Suppressor macrophage treated with lipopolysaccharide for 1 hour (primary cell): ENCODE data around the gene MICOS13.

ENCODE experiments used
- DNase-seq, 3 donors: peaks; one replicate each; pipeline ENCODE4 v3.0.0-alpha.2; 2020 to 2022

MICOS13 gene

DNA sequence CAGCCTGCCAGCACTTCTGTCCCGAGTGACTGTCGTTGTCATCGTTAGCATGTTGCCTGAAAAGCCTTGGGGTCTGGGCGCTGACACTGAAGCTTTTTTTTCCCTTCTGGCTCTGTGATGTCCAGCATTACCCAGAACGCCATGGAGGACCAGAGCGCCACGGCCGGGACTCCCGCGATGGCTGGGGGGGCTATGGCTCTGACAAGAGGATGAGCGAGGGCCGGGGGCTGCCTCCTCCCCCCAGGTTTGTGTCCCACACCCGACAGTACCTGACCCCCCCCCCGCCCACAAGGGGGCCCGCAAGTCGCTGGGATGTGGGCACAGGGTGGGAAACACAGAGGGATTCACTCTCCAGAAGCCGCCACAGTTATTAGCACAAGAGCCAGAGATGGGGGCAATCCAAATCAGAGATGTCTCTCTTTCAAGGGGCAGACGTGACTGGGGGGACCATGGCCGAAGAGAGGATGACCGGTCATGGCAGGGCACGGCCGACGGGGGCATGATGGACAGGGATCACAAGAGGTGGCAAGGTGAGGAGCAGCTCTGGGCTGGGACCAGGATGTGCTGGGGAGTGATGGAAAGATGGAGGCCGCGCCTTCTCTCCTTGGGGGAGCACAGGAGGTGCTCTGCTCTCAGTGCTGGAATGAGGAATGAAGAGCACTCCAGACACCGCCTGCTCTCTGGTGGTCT, 13.2 kb downstream of the MICOS13 start:
- no peak for DNase-seq

DNA sequence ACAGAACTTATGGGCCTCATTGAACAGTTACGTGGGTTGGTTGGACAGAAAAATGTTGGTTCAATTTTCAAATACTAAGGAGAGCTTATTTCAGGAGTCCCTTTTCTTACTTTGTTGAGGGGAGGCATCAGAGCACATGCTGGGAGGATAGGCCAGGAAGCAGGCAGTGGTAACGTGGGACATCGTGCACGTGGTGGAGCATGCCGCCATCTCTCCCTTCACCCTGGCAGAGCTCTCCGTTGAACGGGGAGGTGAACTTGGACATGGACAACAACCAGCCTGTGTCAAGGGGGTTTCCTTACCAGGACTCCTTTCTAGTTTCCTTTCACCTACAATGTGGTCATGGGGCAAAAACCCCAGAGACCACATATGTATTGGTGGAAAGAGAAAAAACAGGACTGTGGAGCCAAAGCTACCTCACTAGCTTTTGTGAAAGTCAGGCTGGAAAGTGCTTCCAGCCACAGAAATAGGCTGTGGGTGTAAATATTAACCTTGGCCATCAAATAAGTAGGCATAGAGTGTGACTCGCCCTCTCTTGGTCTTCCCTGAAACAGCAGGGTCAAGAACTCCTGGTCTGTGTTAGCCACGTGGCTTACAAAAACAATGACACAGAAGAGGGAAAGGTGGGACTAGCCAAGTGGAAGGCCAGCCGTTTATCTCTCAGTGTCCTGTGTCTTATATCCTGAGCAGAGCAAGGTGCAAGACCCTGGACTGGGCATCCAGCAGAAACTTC, 14.4 kb downstream of the MICOS13 start:
- DNase-seq: no peak

DNA sequence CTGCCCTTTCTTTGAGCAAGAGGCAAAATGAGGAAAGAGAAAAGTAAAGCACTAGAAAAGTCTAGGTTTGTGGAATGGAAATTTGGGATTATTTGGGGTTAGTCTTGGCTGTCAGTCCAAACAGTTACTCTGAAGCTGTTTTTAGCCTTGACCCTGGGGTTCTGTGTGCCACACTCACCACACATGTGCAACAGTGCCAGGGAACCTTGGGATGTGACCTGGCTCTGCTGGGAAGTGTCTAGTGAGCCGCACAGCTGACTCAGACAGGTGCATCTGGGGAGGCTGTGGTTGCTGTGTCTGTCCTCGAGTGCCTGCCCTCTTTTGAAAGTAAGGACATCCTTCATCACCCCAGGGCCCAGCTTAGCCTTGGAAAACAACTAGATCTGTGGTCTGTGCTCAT, 15.8 kb downstream of the MICOS13 start:
- no peak for DNase-seq

DNA sequence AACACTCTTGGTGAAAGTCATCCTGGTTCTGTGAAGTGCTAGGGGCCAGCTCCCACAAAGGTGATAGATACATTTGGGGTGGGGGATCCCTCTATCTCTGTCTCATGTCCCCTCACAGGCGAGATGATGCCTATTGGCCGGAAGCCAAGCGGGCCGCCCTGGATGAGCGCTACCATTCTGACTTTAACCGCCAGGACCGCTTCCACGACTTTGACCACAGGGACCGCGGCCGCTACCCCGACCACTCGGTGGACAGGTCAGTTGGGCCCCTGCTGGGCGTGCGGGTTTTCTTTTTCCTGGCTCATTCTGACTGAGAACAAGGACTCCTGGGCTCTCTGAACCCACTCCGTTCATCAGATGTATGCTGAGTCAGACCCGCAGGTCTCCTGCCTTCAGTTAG, 16.4 kb downstream of the MICOS13 start:
- DNase-seq: no peak

DNA sequence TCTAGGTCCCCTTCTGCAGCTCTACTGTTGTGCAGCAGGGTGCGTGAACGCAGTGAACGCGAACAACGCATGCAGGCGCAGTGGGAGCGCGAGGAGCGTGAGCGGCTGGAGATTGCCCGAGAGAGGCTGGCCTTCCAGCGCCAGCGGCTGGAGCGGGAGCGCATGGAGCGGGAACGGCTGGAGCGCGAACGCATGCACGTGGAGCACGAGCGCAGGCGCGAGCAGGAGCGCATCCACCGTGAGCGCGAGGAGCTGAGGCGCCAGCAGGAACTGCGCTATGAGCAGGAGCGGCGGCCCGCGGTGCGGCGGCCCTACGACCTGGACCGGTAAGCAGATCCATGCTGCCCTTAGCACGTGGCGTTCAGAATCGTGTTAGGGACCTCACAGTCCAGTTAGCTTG, 18.8 kb downstream of the MICOS13 start:
- no peak for DNase-seq

DNA sequence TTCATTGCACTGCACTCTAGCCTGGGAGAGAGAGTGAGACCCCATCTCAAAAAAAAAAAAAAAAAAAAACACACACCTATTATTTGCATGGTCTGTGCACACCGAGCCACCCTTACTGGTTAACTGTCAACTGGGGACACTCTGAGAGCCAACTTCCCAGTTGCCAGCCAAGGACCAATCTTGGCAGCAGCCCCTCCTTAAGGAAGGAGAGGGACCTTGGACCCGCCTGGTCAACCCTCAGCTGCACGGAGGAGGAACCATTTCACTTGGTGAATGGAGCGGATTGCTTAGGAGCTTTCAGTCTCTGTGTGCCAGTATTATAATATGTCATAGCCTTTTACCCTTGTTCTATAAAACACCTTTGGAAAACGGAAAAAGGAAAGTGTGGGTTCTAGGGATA, 24.9 kb downstream of the MICOS13 start:
- no peak for DNase-seq

DNA sequence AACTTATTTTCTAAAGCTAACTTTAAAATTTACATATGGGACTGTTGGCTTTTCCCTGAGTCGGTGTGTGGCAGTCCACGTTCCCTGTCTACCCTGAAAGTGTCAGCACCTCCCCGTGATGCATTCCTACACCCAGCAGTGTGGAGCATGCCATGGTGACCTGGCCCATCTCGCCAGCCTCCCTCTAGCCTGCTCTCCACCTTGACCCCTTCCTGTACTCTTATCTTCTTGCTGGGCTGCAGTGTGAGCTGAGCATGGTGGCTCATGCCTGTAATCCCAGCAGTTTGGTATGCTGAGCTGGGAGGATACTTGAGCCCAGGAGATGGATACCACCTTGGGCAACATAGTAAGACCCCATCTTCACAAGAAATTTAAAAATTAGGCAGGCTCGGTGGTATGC, 25.4 kb downstream of the MICOS13 start:
- no peak for DNase-seq

DNA sequence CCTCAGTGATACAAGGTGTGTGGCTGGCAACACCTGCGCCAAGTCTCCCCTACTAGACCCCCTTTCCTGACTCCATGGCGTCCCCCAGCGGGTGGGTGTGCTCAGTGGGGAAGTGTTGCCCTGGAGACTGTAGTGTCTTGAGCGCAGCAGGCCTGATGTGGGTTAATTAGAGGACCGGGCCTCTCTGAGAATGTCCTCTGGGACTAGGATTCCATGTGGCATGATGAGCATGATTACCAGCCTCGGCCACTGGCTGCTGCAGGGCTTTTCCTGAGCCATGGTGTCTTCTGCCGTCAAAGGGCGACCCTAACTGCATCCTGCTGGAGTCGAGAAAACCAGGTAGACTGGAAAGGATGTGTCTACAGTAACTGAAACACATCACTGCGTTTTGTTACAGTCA, 28.1 kb downstream of the MICOS13 start:
- no peak for DNase-seq

DNA sequence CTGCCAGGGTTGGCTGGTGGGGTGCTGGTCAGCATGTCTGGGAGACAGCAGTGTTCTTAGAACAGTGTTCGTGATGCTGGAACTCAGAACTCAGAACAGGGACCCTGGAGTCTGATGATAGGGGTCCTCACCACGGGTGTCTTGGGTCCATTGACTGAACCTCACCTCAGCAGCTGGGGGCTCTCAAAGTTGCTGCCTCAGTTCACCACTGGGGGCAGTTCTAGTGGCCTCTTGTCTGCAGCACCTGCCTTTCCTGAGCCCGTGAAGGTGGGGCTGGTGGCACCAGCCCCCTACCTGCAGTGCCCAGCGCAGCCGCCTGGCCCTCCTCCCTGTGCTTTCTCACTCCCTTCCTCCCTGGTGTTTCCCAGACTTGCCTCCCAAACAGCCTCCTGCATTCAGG, 29.0 kb downstream of the MICOS13 start:
- no peak for DNase-seq

DNA sequence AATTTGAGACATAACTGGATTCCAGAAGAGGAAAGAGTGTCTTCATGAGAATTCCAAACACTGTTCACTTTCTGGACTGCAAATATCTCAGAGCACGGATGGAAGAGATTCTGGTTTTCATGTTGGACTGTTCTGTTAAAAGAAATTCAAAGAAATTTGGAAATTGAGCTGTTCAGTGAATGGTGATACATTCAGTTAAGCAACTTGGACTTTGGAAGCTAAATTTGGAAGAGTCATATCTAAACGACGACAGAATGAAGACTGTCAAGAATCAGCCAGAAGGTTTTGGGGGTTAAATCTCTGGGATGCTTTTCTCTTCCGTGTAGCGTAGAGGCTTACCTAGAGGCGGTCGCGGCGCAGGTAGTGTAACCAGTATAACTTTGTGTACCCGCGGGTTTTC, 31.9 kb downstream of the MICOS13 start:
- DNase-seq: no peak

DNA sequence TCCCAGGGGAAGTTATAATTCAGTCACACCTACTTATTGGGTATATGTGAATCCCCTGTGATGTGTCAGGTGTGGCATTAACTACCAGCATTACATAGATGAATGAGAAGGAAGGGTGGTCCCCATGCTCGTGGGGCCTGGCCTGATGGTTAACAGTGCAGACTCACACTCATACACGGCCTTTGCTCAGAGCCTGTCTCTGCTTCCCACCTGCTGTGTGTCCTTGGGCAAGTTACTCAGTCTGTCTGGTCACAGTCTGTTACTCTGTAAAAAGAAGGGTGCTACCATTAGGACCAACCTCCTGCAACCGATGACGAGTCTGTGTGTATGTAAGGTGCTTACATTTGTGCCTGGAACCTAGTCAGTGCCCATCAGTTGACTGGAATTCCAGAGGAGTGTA, 33.6 kb downstream of the MICOS13 start:
- no peak for DNase-seq

DNA sequence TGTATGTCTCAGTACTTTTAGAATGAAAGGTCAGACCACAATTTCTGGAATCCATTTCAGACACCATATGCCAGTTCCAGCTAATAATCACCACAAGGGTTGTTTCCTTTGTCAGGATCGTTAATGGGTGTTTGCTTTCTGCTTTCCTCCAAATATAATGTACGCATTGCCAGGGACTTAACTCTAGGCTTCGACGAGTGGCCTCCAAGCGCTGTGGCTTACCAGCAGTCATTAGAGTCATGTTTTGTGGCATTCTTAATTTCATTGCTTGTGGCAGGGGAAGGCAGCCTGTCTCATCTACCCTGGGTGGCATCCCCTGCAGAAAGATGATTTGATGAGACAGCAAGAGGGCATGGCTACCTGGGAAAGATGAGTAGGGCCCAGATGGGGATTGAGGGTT, 34.9 kb downstream of the MICOS13 start:
- no peak for DNase-seq

DNA sequence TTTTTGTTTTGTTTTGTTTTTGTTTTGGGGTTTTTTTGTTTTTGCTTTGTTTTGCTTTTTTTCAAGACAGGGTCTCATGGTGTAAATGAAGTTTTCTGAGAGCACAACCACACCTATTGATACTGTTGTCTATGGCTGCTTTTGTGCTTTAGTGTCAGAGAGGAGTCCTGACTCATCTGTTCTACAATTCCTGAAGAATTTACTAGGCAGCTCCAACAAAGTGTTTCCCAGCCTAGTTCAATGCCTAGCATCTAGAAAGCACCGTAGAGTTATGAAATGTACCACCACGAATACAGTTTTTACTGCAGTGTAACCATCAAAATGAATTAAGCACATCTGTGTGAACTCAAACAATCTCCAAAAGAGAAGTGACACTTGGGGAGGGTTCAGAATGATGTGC, 36.3 kb downstream of the MICOS13 start:
- no peak for DNase-seq

DNA sequence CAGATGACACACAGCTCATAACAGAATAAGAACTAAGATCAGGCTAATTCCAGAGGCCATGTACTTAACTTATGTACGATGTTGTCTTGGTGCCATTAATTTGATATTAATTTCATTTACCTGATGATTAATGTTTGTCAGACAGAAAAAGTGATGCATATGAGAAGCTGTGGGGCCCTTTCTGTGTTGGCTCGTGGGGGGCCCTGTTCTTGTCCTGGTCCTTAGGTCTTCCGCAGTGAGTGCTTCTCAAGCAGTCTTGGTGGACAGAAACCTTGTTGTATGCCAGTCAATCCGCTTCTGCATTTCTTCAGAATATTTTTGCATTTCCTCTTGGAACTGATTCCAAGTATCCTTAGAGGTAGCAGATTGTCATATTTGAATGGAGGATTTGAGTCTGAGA, 37.3 kb downstream of the MICOS13 start:
- DNase-seq: no peak

DNA sequence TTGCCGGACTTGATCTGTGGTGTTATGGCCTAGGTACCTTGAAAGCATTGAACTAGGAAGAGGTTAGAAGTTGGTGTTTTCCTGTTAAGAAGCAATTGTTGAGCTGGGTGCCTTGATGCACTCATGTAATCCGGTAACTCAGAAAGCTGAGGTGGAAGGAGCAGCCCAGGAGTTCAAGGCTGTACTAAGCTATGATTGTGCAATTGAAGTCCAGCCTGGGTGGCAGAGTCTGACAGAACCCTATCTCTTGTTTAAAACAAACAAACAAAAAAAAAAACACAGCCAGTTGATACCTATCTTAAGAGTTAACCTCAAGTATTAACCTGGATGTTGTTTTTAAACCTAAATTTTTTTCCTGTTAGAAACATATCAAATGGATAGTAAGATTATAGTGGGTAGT, 38.1 kb downstream of the MICOS13 start:
- no peak for DNase-seq

DNA sequence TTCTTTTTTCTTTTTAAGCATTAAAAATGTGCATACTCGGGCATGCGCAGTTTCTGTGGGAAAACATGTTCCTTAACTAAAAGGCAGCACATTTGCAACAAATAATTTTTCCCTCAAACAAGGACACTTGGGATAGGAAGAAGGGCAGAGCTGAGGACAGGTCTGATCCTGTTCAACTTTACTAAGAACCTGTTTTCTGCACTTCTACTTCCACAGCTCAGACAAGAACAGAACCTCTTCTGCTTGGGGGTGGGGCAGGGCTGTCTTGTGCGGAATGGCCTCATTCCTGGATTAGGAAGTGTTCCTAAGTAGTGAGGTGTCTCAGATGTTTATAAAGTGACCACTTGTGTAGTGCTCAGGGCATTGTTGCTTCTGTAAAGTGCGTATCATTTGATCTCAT, 39.1 kb downstream of the MICOS13 start:
- DNase-seq: no peak

DNA sequence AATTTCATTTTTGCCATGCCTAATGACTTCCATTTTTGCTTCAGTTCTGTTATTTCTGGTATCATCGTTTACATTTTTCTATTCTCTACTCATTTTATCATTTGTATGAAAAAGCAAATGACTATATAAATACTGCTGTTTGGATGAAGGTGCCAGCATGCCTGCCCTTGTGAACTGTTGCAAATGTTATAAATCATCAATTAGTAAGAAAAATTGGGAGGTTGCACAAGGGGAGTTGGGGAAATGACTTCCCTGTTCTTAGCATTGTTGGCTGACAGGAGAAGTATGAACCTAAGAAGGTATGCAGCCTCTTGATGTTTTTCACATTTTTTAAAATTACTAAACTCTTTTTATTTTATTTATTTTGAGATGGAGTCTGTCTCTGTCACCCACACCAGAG, 42.3 kb downstream of the MICOS13 start:
- DNase-seq: no peak

DNA sequence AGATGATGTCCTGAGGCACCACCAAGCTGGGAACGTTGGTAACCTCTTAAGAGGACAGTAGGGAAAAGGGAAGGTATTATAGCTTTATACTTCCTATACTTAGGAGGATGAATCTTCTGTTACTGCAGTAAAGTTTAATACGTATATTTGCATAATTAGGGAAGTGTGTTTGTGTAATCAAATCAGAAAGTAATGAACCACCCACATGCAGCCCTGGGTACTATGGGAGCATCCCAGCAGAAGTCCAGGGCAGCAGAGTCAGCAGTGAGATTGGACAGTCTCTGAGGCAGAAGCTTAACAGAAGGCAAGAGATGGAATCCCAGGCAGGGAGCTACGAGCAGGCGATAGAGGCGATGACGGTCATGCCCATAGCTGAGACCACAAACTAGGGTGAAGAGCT, 44.9 kb downstream of the MICOS13 start:
- DNase-seq: peak; percentile 29 to 36 (median 29)

DNA sequence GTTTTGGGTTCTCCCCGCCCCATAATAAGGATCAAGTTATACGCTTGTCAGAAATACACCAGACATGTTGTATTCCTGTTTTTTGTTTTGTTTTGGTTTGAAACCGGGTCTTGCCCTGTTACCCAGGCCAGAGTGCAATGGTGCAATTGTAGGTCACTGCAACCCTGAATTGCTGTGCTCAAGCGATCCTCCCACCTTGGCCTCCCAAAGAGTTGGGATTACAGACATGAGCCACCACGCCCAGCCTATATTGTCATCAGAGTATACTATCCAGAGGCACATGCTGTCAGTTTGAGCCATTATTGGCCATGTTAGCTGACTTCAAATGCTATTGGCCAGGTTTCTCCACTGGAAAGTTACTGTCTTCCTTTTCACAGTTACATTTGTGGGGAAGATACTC, 47.7 kb downstream of the MICOS13 start:
- no peak for DNase-seq

DNA sequence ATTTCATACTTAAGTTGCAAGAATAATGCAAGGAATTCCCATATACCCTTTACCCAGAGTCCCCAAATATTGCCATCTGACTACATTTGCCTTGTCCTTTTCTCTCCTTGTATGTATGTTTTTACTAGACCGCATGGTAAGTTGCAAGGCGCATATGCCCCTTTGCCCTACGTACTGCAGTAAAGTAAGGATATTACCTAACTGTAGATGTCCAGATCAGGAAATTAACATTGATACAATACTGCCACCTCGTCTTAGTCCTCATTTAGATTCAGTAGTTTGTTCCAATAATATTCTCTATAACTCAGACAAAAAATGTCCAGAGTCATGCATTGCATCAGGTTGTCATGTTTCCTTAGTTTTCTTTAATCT, 48.1 kb downstream of the MICOS13 start:
- DNase-seq: no peak

DNA sequence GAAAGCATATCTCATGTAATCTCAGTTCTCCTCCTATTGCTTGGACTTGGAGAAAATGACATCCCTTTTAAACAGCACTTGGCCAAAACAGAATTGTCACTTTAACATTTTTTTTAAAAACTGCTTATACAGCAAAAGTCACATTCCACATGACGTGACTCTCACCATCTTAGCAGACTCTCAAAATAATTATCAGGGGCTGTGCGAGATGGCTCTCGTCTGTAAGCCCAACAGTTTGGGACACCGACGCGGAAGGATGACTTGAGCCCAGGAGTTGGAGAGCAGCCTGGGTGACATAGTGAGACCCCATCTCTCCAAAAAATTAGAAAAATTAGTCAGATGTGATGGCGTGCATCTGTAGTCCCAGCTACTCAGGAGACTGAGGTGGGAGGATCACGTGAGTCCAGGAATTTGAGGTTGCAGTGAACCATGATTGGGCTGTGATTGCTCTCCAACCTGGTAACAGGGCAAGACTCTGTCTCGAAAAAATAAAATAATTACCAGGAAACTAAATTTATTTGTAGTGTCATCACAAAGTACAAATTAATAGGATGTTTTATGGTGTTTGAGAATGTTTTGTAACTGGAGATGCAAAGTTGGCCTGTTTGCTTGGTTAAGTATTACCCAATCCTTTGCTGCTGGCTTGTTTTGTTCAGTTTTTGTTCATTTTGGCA, 48.6 kb downstream of the MICOS13 start:
- no peak for DNase-seq

DNA sequence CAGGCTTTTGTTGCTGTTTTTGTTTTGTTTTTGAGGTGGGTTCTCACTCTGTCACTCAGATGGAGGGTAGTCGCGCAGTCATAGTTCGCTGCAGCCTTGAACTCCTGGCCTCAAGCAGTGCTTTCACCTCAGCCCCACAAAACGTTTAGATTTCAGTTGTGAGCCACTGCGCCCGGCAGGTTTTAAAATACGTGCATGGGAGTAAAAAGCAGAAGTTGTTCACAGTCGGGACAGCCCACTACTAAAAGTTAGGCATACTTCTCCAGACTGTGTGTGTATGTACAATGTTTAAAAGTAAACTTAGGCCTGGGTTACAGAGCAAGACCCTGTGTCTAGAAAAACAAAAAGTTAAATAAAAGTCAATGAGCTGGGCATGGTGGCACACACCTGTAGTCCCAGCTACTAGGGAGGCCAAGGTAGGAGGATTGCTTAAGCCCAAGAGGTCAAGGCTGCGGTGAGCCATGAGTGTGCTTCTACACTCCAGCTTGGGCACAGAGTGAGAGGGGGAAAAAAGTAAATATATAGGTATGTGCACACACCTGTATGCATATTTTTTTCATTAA, 51.3 kb downstream of the MICOS13 start:
- DNase-seq: peak; percentile 67 to 72 (median 68)

DNA sequence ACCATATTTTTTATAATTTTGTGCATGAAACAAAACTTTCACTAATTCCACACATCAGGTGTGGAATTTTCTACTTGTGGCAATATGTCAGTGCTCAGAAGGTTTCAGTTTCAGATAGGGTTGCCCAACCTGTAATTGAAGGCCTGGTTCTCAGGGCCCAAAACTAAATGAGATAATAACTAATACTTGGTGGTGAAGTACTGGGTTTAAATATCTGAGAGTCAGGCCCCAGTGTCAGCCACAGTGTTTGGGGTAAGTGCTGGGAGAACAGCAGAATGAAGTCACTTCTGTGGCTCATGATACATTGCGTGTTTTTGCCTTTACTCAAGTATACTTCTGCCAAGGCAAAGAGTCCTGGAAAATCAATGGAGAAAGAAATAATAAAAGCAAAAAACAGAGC, 51.9 kb downstream of the MICOS13 start:
- DNase-seq: peak; percentile 42 to 70 (median 43)
